Measurements from ENCODE around the gene ACOT12.

DNA sequence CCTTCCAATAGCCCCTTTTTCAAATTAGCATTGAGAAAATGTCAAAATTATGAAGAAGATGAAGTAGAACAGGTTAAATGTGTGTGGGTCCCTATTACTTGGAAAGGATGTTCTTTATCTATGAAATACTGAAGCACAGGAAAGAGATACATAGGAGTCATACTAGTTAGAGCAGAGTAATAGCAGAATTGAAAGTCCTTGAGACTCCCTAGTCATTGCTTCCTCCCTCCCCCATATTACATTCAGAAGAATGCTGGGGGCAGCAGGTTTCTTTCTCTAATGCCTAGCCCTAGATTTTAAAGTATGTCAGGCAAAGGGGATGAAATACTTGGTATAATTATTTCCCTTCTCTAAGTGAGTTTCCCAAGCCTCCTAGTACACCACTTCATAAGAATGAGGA is 88.1 kb downstream of the ACOT12 start:
- TF ChIP-seq, protein P1, sequence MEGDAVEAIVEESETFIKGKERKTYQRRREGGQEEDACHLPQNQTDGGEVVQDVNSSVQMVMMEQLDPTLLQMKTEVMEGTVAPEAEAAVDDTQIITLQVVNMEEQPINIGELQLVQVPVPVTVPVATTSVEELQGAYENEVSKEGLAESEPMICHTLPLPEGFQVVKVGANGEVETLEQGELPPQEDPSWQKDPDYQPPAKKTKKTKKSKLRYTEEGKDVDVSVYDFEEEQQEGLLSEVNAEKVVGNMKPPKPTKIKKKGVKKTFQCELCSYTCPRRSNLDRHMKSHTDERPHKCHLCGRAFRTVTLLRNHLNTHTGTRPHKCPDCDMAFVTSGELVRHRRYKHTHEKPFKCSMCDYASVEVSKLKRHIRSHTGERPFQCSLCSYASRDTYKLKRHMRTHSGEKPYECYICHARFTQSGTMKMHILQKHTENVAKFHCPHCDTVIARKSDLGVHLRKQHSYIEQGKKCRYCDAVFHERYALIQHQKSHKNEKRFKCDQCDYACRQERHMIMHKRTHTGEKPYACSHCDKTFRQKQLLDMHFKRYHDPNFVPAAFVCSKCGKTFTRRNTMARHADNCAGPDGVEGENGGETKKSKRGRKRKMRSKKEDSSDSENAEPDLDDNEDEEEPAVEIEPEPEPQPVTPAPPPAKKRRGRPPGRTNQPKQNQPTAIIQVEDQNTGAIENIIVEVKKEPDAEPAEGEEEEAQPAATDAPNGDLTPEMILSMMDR (IDR thresholded peaks at IDR 0.05), result no peak
- no peak for TF ChIP-seq POLR2A (IDR thresholded peaks at IDR 0.05)

All from body of pancreas (tissue), 4 donors.